Left renal pelvis (tissue), 4 donors: ENCODE data around the gene THADA. TPM values are rescaled to one million over a fixed set of nuclear protein-coding genes. Genes with fewer than 3 reads are reported as not detected.

Experiments
- DNase-seq, 4 donors: peaks; one replicate each; pipeline ENCODE4 v3.0.0-alpha.2; 2013; ENCODE audit warnings: low read depth in 4 of 4, low spot score in 3 of 4
- polyA plus RNA-seq, 4 donors: library from polyadenylated mRNA; unstranded; fragments of 120-200 nt; gene quantifications; one replicate each; pipeline ENCODE4 v1.2.1, GENCODE V29; 2013; ENCODE audit not compliant: insufficient read length in 4 of 4

The THADA gene
- polyA plus RNA-seq, 4 donors, result 19.9 to 38.6 (median 33.6) TPM

- no peak for DNase-seq
These were observed 375.5 kb downstream of the THADA start for GRCh38 chr2:43220229-43220751.

- no peak for DNase-seq
These were observed 376.2 kb downstream of the THADA start for GRCh38 chr2:43219383-43220228.

GRCh38 chr2:43218702-43219382, 377.0 kb downstream of the THADA start:
- DNase-seq, result no peak

GRCh38 chr2:43218155-43218701, 377.6 kb downstream of the THADA start:
- no peak for DNase-seq

- no peak for DNase-seq
These were observed 378.3 kb downstream of the THADA start for GRCh38 chr2:43217228-43218154.

- no peak for DNase-seq
These were observed 379.2 kb downstream of the THADA start for GRCh38 chr2:43216629-43217028.

GRCh38 chr2:43215673-43216255, 380.1 kb downstream of the THADA start:
- no peak for DNase-seq

- no peak for DNase-seq
These were observed 381.6 kb downstream of the THADA start for GRCh38 chr2:43214253-43214652.

- no peak for DNase-seq
These were observed 382.9 kb downstream of the THADA start for GRCh38 chr2:43212931-43213330.

GRCh38 chr2:43212216-43212835, 383.5 kb downstream of the THADA start:
- DNase-seq, result no peak

- no peak for DNase-seq
These were observed 385.2 kb downstream of the THADA start for GRCh38 chr2:43210467-43211303.

- no peak for DNase-seq
These were observed 385.7 kb downstream of the THADA start for GRCh38 chr2:43210125-43210466.

GRCh38 chr2:43209204-43209717, 386.6 kb downstream of the THADA start:
- DNase-seq, result no peak

- DNase-seq, result no peak
These were observed 388.1 kb downstream of the THADA start for GRCh38 chr2:43207553-43208300.

GRCh38 chr2:43206602-43207001, 389.2 kb downstream of the THADA start:
- no peak for DNase-seq

- no peak for DNase-seq
These were observed 392.5 kb downstream of the THADA start for GRCh38 chr2:43203373-43203772.

- no peak for DNase-seq
These were observed 393.5 kb downstream of the THADA start for GRCh38 chr2:43202289-43202688.

- DNase-seq, result no peak
These were observed 394.3 kb downstream of the THADA start for GRCh38 chr2:43201497-43201896.
